HepG2 (cell line): ENCODE results near the gene ZFP69. TPM values are rescaled to one million over a fixed set of nuclear protein-coding genes. Genes with fewer than 3 reads are reported as not detected.
A peak's percentile ranks its signal among the peaks of the same experiment; 100 is the strongest.

Experiments used
- BORCS8-MEF2B ChIP-seq: sonication (generic); formaldehyde crosslinking; IDR thresholded peaks from 2 replicates; pipeline ENCODE4 v1.8.0; 2022; ENCODE audit warnings: mild to moderate bottlenecking, missing genetic modification reagents
- ELF3 ChIP-seq: IDR thresholded peaks from 2 replicates; pipeline ENCODE4 v1.6.1; 2016; ENCODE audit warnings: missing genetic modification reagents, missing compliant biosample characterization
- KLF6 ChIP-seq: IDR thresholded peaks from 2 replicates; pipeline ENCODE4 v1.8.0; 2016; ENCODE audit warnings: missing biosample characterization, missing genetic modification reagents
- MAF1 ChIP-seq: sonication (generic); formaldehyde crosslinking; IDR thresholded peaks from 2 replicates; pipeline ENCODE4 v1.5.0; 2020; ENCODE audit warnings: missing genetic modification reagents, borderline replicate concordance
- NFE2L2 ChIP-seq: fragments of 150-350 bp; IDR thresholded peaks from 2 replicates; pipeline ENCODE4 v1.6.1; 2014; ENCODE audit warnings: low read length
- NR1H2 ChIP-seq: sonication (generic); formaldehyde crosslinking; IDR thresholded peaks from 2 replicates; pipeline ENCODE4 v1.8.1; 2022; ENCODE audit warnings: low read depth, missing genetic modification reagents, borderline replicate concordance
- NR2F2 ChIP-seq: IDR thresholded peaks from 2 replicates; pipeline ENCODE4 v1.6.1; 2012; ENCODE audit warnings: low read depth, inconsistent platforms, borderline replicate concordance
- POGZ ChIP-seq: sonication (generic); formaldehyde crosslinking; IDR thresholded peaks from 2 replicates; pipeline ENCODE4 v1.4.0; 2020; ENCODE audit warnings: mild to moderate bottlenecking, missing genetic modification reagents
- RFXAP ChIP-seq: sonication (generic); formaldehyde crosslinking; IDR thresholded peaks from 2 replicates; pipeline ENCODE4 v1.4.0; 2020; ENCODE audit warnings: missing genetic modification reagents, borderline replicate concordance
- RXRA ChIP-seq: sonication (generic); formaldehyde crosslinking; IDR thresholded peaks from 2 replicates; pipeline ENCODE4 v1.5.1; 2020; ENCODE audit warnings: missing genetic modification reagents
- SRSF4 ChIP-seq: fragments of 200-400 bp; formaldehyde crosslinking; IDR thresholded peaks from one replicate; pipeline ENCODE4 v1.6.1; 2018; ENCODE audit warnings: mild to moderate bottlenecking, low read depth, low read length, moderate library complexity; ENCODE audit not compliant: poor library complexity, severe bottlenecking
- STAG1 ChIP-seq: sonication (generic); formaldehyde crosslinking; IDR thresholded peaks from 2 replicates; pipeline ENCODE4 v1.4.0; 2020; ENCODE audit warnings: missing genetic modification reagents
- YEATS4 ChIP-seq: sonication (generic); formaldehyde crosslinking; IDR thresholded peaks from 2 replicates; pipeline ENCODE4 v1.4.0; 2020; ENCODE audit warnings: missing genetic modification reagents, borderline replicate concordance
- ZBTB8A ChIP-seq: sonication (generic); formaldehyde crosslinking; IDR thresholded peaks from 2 replicates; pipeline ENCODE4 v1.4.0; 2020; ENCODE audit warnings: mild to moderate bottlenecking, low read depth, missing genetic modification reagents, borderline replicate concordance
- ZNF10 ChIP-seq: sonication (generic); formaldehyde crosslinking; IDR thresholded peaks from 2 replicates; pipeline ENCODE4 v1.4.0; 2020; ENCODE audit warnings: mild to moderate bottlenecking, low read depth, missing genetic modification reagents, borderline replicate concordance
- ZNF230 ChIP-seq: sonication (generic); formaldehyde crosslinking; IDR thresholded peaks from 2 replicates; pipeline ENCODE4 v1.4.0; 2020; ENCODE audit warnings: mild to moderate bottlenecking, missing genetic modification reagents
- ZNF329 ChIP-seq: sonication (generic); formaldehyde crosslinking; IDR thresholded peaks from 2 replicates; pipeline ENCODE4 v1.9.0; 2021; ENCODE audit warnings: low read depth, mild to moderate bottlenecking, missing genetic modification reagents
- ZNF841 ChIP-seq: sonication (generic); formaldehyde crosslinking; IDR thresholded peaks from 2 replicates; pipeline ENCODE4 v1.8.1; 2023; ENCODE audit warnings: missing genetic modification reagents, borderline replicate concordance
- polyA plus RNA-seq, 8 experiments: library from polyadenylated mRNA; depleted of rRNA in 3 of 8; stranded (reverse) in 7 of 8; unstranded in 1 of 8; fragments of >200 nt; fragmentation: Illumina TruSeq in 4 of 8; extraction: Trizol in 4 of 8; gene quantifications; 2 replicates each; pipeline versions ENCODE4 v1.2.1 to v1.2.3, GENCODE V29; 2011 to 2016; ENCODE audit warnings: low read depth in 4 of 8, missing spikeins in 1 of 8, mixed read lengths in 1 of 8; ENCODE audit not compliant: insufficient read depth in 1 of 8
- total RNA-seq, 5 experiments: library from RNA; depleted of rRNA; stranded (reverse); fragments of >200 nt; fragmentation: Illumina TruSeq; extraction: Trizol; gene quantifications; 2 replicates each; pipeline ENCODE4 v1.2.3, GENCODE V29; 2016; ENCODE audit warnings: low read depth in 1 of 5
- TF ChIP-seq, protein P1 (sequence below): IDR thresholded peaks from 2 replicates; pipeline ENCODE4 v1.6.1; 2016; ENCODE audit warnings: missing compliant biosample characterization, missing genetic modification reagents, borderline replicate concordance
- TF ChIP-seq, protein P2 (sequence below): sonication (generic); formaldehyde crosslinking; IDR thresholded peaks from 2 replicates; pipeline ENCODE4 v1.8.0; 2022; ENCODE audit warnings: missing genetic modification reagents, low read depth, mild to moderate bottlenecking, borderline replicate concordance
- TF ChIP-seq, protein P3 (sequence below): sonication (generic); formaldehyde crosslinking; IDR thresholded peaks from 2 replicates; pipeline ENCODE4 v1.4.0; 2020; ENCODE audit warnings: missing genetic modification reagents
- TF ChIP-seq, protein P4 (sequence below): sonication (generic); formaldehyde crosslinking; IDR thresholded peaks from 2 replicates; pipeline ENCODE4 v1.8.0; 2022; ENCODE audit warnings: mild to moderate bottlenecking, missing genetic modification reagents, moderate library complexity

ZFP69 gene
- total and polyA plus RNA-seq, 2 of the 13 experiments (the other 11 are each of a cell fraction or from before 2014, with no cell fraction given) = 2.6 to 5.6 TPM

DNA sequence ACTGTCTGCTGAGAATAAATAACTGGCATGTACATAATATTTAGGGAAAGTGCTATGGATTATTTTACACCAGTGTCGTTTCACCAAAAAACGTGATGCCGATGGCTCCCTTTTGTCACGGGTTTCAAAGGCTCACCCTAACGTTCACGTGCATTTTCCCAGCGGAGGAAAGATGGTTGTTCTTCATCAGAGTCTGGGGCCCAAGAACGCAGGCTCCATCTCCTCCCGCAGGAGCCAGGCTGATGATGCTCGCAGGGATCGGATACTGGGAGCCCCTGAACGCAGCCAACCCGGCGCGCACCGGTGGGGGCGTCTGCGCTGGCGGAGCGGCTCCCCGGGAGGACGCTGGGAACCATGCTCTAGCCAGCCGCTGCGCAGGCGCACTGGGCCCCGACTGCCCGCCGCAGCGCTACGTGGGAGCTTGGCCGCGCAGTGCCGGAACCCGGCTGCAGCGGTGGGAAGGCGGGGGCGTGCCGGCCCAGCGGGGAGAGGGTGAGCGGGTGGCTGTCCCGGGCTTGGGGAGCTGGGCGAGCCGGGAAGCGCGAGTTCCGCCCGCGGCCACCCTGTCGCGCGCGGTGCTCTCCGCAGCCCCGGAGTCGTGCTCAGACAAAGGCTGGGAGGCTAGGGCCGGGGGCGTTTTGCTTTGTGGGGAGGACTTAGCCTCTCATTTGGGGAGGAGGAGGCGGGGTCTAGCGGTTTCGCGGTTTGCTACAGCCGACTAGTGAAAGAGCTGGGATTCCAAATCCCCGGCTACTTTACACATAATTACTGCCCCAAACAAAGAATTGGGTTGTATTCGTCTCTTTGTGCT, 27.2 kb upstream of the ZFP69 start, which contains the start of gene ZFP69B (continued):
- TF ChIP-seq ZNF329 (0 out of 2 replicates have a peak, but pooled peaks have one; percentile 61), ZNF841 (CRISPR knock-in tag) (no peak; the same call in 1 of the 2 replicates), SRSF4 (no peak), RFXAP (CRISPR knock-in tag) (no peak), RXRA (peak; percentile 21; the same call in 1 of the 2 replicates), POGZ (CRISPR knock-in tag) (peak; percentile 81), ZNF230 (CRISPR knock-in tag) (no peak), NR2F2 (no peak), ZNF10 (no peak), NFE2L2 (no peak), YEATS4 (CRISPR knock-in tag) (peak; percentile 89), ZBTB8A (no peak), NR1H2 (CRISPR knock-in tag) (no peak), MAF1 (CRISPR knock-in tag) (no peak), ELF3 (CRISPR knock-in tag) (peak; percentile 67), STAG1 (CRISPR knock-in tag) (peak; percentile 8; the same call in 1 of the 2 replicates), KLF6 (CRISPR knock-in tag) (peak; percentile 61; the same call in 1 of the 2 replicates), BORCS8-MEF2B (CRISPR knock-in tag) (peak; percentile 26; the same call in 1 of the 2 replicates)
- TF ChIP-seq, protein P1, sequence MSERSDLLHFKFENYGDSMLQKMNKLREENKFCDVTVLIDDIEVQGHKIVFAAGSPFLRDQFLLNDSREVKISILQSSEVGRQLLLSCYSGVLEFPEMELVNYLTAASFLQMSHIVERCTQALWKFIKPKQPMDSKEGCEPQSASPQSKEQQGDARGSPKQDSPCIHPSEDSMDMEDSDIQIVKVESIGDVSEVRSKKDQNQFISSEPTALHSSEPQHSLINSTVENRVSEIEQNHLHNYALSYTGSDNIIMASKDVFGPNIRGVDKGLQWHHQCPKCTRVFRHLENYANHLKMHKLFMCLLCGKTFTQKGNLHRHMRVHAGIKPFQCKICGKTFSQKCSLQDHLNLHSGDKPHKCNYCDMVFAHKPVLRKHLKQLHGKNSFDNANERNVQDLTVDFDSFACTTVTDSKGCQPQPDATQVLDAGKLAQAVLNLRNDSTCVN (CRISPR knock-in tag) = no peak; the same call in 1 of the 2 replicates
- TF ChIP-seq, protein P2, sequence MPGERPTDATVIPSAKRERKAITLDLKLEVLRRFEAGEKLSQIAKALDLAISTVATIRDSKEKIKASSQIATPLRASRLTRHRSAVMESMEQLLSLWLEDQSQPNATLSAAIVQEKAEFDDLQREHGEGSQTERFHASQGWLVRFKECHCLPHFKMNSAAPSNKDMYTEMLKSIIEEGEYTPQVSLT (CRISPR knock-in tag) = no peak
- TF ChIP-seq, protein P3, sequence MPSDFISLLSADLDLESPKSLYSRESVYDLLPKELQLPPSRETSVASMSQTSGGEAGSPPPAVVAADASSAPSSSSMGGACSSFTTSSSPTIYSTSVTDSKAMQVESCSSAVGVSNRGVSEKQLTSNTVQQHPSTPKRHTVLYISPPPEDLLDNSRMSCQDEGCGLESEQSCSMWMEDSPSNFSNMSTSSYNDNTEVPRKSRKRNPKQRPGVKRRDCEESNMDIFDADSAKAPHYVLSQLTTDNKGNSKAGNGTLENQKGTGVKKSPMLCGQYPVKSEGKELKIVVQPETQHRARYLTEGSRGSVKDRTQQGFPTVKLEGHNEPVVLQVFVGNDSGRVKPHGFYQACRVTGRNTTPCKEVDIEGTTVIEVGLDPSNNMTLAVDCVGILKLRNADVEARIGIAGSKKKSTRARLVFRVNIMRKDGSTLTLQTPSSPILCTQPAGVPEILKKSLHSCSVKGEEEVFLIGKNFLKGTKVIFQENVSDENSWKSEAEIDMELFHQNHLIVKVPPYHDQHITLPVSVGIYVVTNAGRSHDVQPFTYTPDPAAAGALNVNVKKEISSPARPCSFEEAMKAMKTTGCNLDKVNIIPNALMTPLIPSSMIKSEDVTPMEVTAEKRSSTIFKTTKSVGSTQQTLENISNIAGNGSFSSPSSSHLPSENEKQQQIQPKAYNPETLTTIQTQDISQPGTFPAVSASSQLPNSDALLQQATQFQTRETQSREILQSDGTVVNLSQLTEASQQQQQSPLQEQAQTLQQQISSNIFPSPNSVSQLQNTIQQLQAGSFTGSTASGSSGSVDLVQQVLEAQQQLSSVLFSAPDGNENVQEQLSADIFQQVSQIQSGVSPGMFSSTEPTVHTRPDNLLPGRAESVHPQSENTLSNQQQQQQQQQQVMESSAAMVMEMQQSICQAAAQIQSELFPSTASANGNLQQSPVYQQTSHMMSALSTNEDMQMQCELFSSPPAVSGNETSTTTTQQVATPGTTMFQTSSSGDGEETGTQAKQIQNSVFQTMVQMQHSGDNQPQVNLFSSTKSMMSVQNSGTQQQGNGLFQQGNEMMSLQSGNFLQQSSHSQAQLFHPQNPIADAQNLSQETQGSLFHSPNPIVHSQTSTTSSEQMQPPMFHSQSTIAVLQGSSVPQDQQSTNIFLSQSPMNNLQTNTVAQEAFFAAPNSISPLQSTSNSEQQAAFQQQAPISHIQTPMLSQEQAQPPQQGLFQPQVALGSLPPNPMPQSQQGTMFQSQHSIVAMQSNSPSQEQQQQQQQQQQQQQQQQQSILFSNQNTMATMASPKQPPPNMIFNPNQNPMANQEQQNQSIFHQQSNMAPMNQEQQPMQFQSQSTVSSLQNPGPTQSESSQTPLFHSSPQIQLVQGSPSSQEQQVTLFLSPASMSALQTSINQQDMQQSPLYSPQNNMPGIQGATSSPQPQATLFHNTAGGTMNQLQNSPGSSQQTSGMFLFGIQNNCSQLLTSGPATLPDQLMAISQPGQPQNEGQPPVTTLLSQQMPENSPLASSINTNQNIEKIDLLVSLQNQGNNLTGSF (CRISPR knock-in tag) = no peak
- TF ChIP-seq, protein P4, sequence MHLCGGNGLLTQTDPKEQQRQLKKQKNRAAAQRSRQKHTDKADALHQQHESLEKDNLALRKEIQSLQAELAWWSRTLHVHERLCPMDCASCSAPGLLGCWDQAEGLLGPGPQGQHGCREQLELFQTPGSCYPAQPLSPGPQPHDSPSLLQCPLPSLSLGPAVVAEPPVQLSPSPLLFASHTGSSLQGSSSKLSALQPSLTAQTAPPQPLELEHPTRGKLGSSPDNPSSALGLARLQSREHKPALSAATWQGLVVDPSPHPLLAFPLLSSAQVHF (CRISPR knock-in tag) = 0 out of 2 replicates have a peak, but pooled peaks have one; percentile 11
